OCI-LY7 (cell line): ENCODE results near the gene SERPINA5. TPM values are rescaled to one million over a fixed set of nuclear protein-coding genes. Genes with fewer than 3 reads are reported as not detected.

Experiments
- BruUV-seq: library from RNA; stranded (reverse); fragments of 400-500 nt; replicated peaks from 2 replicates; lab custom pipeline; 2021; lab: Mats Ljungman, UMichigan
- CTCF ChIA-PET: fragments of 300-600 bp; sonication (Branson Sonifier 250); formaldehyde crosslinking; loops from one replicate; lab custom pipeline; 2022; ENCODE audit warnings: antibody characterized with exemption; ENCODE audit not compliant: unreplicated experiment; lab: Charles Lee
- POLR2A ChIA-PET: fragments of 300-600 bp; sonication (Branson Sonifier 250); formaldehyde crosslinking; loops from one replicate; lab custom pipeline; 2022; ENCODE audit warnings: antibody characterized with exemption; lab: Charles Lee
- DNase-seq: peaks from one replicate; pipeline ENCODE4 v3.0.0-alpha.2; 2015; ENCODE audit warnings: low spot score
- H2AFZ ChIP-seq: fragments of 200-600 bp; sonication (generic), shearing (Covaris generic); 2 replicates; pipeline ENCODE4 v1.6.1; 2014; ENCODE audit warnings: mild to moderate bottlenecking, antibody characterized with exemption, low read length, moderate library complexity
- H3K27ac ChIP-seq: fragments of 200-600 bp; sonication (generic); 2 replicates; pipeline ENCODE4 v1.5.1; 2014; ENCODE audit warnings: mixed run types, low read depth, mild to moderate bottlenecking, moderate library complexity, low read length, inconsistent platforms; ENCODE audit not compliant: poor library complexity, severe bottlenecking
- H3K36me3 ChIP-seq: fragments of 200-600 bp; sonication (generic); 2 replicates; pipeline ENCODE4 v1.6.1; 2014; ENCODE audit warnings: mild to moderate bottlenecking, antibody characterized with exemption, low read length, moderate library complexity, mixed read lengths; ENCODE audit not compliant: insufficient read depth
- H3K4me1 ChIP-seq: fragments of 200-600 bp; sonication (generic); 2 replicates; pipeline ENCODE4 v1.5.1; 2014; ENCODE audit warnings: mild to moderate bottlenecking, low read length; ENCODE audit not compliant: insufficient read depth, poor library complexity, severe bottlenecking
- H3K4me2 ChIP-seq: fragments of 200-600 bp; sonication (generic); 2 replicates; pipeline ENCODE4 v1.6.1; 2014; ENCODE audit warnings: mild to moderate bottlenecking, low read length
- H3K4me3 ChIP-seq: fragments of 200-600 bp; sonication (generic); 2 replicates; pipeline ENCODE4 v1.5.1; 2014; ENCODE audit warnings: mild to moderate bottlenecking, low read depth, low read length; ENCODE audit not compliant: poor library complexity, severe bottlenecking
- H3K79me2 ChIP-seq: fragments of 200-600 bp; sonication (generic); 2 replicates; pipeline ENCODE4 v1.6.1; 2016; ENCODE audit warnings: low read depth, mild to moderate bottlenecking, low read length, moderate library complexity, mixed read lengths; ENCODE audit not compliant: insufficient read depth
- H3K9me2 ChIP-seq: fragments of 200-600 bp; sonication (generic); 2 replicates; pipeline ENCODE4 v1.6.1; 2016; ENCODE audit warnings: mild to moderate bottlenecking, low read length, mixed read lengths; ENCODE audit not compliant: insufficient read depth
- H3K9me3 ChIP-seq: fragments of 200-600 bp; sonication (generic); 2 replicates; pipeline ENCODE4 v1.6.1; 2014; ENCODE audit warnings: mild to moderate bottlenecking, mixed run types, low read length, mixed read lengths
- H4K20me1 ChIP-seq: fragments of 200-600 bp; sonication (generic); 2 replicates; pipeline ENCODE4 v1.6.1; 2014; ENCODE audit warnings: mild to moderate bottlenecking, antibody characterized with exemption, low read length, moderate library complexity, mixed read lengths; ENCODE audit not compliant: insufficient read depth
- CTCF ChIP-seq: fragments of 200-600 bp; sonication (generic); conservative IDR thresholded peaks from 2 replicates; pipeline ENCODE4 v1.5.1; 2014; ENCODE audit warnings: mild to moderate bottlenecking, antibody characterized with exemption, low read length, moderate library complexity, mixed read lengths
- EZH2phosphoT487 ChIP-seq: fragments of 200-600 bp; sonication (generic); IDR thresholded peaks from 2 replicates; pipeline ENCODE4 v1.6.1; 2018; ENCODE audit warnings: low read depth, borderline replicate concordance, mild to moderate bottlenecking, mixed run types, antibody characterized with exemption, low read length, moderate library complexity, mixed read lengths
- intact Hi-C: fragments of 100-400 bp; cut with micrococcal nuclease; formaldehyde crosslinking; loops from one replicate; pipeline ENCODE4 v1.10.0; 2022; ENCODE audit not compliant: unreplicated experiment
- total RNA-seq, 2 experiments: library from RNA; depleted of rRNA in 1 of 2; stranded (reverse); fragments of >200 nt in 1 of 2; shearing (Covaris generic) in 1 of 2; gene quantifications; 2 replicates each; pipeline ENCODE4 v1.2.3, GENCODE V29; 2014 to 2022

Gene SERPINA5
- total RNA-seq, 2 experiments from 2014 or later: not detected

- ChIA-PET POLR2A (no interaction called here), CTCF (interaction anchor here (0.9 kb wide), 1 partner anchor 116 kb away, joined by 3 read pairs; no protein-coding TSS in a partner anchor)
- intact Hi-C loops: no loop called here
- TF ChIP-seq CTCF: no peak
- TF ChIP-seq EZH2phosphoT487: no peak
- no TSS peak for BruUV-seq
- H3K79me2 ChIP-seq: no peaks in the 10 kb centered on the region
- H3K4me3 ChIP-seq: no peak overlapping the region
- H4K20me1 ChIP-seq: no peaks in the 10 kb centered on the region
- no peak overlapping the region for H3K4me2 ChIP-seq
- H3K36me3 ChIP-seq: no peaks in the 10 kb centered on the region
- no peaks in the 10 kb centered on the region for H3K9me3 ChIP-seq
- no peak overlapping the region for H3K27ac ChIP-seq
- DNase-seq: no peak
- no peaks in the 10 kb centered on the region for H3K9me2 ChIP-seq
- H3K4me1 ChIP-seq: no peaks in the 10 kb centered on the region
- H2AFZ ChIP-seq: no peak overlapping the region
Observed at GRCh38 chr14:94550041-94550440, 31.2 kb upstream of the SERPINA5 start.

- TF ChIP-seq EZH2phosphoT487 (no peak), CTCF (no peak)
- ChIA-PET POLR2A (interaction anchor here (0.7 kb wide), 1 partner anchor 900 kb away, joined by 4 read pairs; no protein-coding TSS in a partner anchor), CTCF (no interaction called here)
- BruUV-seq: no TSS peak
- intact Hi-C loops: no loop called here
- DNase-seq: no peak
- H3K27ac ChIP-seq: no peak overlapping the region
- H3K36me3 ChIP-seq: no peaks in the 10 kb centered on the region
- H3K4me1 ChIP-seq: no peaks in the 10 kb centered on the region
- H3K9me3 ChIP-seq: no peaks in the 10 kb centered on the region
- H2AFZ ChIP-seq: no peak overlapping the region
- no peaks in the 10 kb centered on the region for H4K20me1 ChIP-seq
- no peaks in the 10 kb centered on the region for H3K9me2 ChIP-seq
- no peaks in the 10 kb centered on the region for H3K79me2 ChIP-seq
- no peak overlapping the region for H3K4me2 ChIP-seq
- no peak overlapping the region for H3K4me3 ChIP-seq
Observed at GRCh38 chr14:94555991-94556390, 25.2 kb upstream of the SERPINA5 start.

GRCh38 chr14:94557327-94557726, 23.9 kb upstream of the SERPINA5 start:
- Histone ChIP-seq H3K36me3 (no peaks in the 10 kb centered on the region), H2AFZ (no peak overlapping the region), H3K4me2 (no peak overlapping the region), H3K9me2 (no peaks in the 10 kb centered on the region), H3K4me3 (no peak overlapping the region), H3K9me3 (no peaks in the 10 kb centered on the region), H3K4me1 (no peaks in the 10 kb centered on the region), H4K20me1 (no peaks in the 10 kb centered on the region), H3K27ac (no peak overlapping the region), H3K79me2 (no peaks in the 10 kb centered on the region)
- no peak for DNase-seq
- POLR2A ChIA-PET: no interaction called here
- CTCF ChIA-PET: no interaction called here
- no peak for TF ChIP-seq EZH2phosphoT487
- intact Hi-C loops: no loop called here
- BruUV-seq: no TSS peak
